GM23248 (cell line): ENCODE measurements around the gene SPANXN2.
"Not testable (repeated sequence)": the region's sequence is repeated elsewhere in the genome, so short reads cannot be mapped to it uniquely, and the experiment has no call there.

Experiments used
- EZH2 ChIP-seq: fragments of 200-600 bp; sonication (generic); IDR thresholded peaks from 2 replicates; pipeline ENCODE4 v1.6.1; 2018; ENCODE audit warnings: antibody characterized with exemption, mild to moderate bottlenecking; ENCODE audit not compliant: insufficient read depth, poor library complexity, severe bottlenecking
- EZH2phosphoT487 ChIP-seq: fragments of 200-600 bp; sonication (generic); IDR thresholded peaks from 2 replicates; pipeline ENCODE4 v1.6.1; 2018; ENCODE audit warnings: antibody characterized with exemption, moderate library complexity, mild to moderate bottlenecking, low read depth; ENCODE audit not compliant: insufficient read depth

DNA sequence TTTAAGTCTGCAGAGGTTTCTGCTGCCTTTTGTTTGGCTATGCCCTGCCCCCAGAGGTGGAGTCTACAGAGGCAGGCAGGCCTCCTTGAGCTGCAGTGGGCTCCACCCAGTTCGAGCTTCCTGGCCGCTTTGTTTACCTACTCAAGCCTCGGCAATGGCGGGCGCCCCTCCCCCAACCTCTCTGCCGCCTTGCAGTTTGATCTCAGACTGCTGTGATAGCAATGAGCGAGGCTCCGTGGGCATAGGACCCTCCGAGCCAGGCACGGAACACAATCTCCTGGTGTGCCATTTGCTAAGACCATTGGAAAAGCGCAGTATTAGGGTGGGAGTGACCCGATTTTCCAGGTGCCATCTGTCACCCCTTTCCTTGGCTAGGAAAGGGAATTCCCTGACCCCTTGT is 47.2 kb upstream of the SPANXN2 start:
- TF ChIP-seq EZH2, EZH2phosphoT487: not testable (repeated sequence)
